MM.1S (cell line): Measurements from ENCODE around the gene INSR.
A peak's percentile ranks its signal among the peaks of the same experiment; 100 is the strongest.
"Not testable (repeated sequence)": the region's sequence is repeated elsewhere in the genome, so short reads cannot be mapped to it uniquely, and the experiment has no call there.

Experiments used
- DNase-seq: peaks from one replicate; pipeline ENCODE4 v3.0.0-alpha.2; 2015
- H2AFZ ChIP-seq: fragments of 300-600 bp; sonication (generic); 2 replicates; pipeline ENCODE4 v1.6.0; 2016; ENCODE audit warnings: antibody characterized with exemption, low read length
- H3F3A ChIP-seq: fragments of 300-600 bp; sonication (generic); 2 replicates; pipeline ENCODE4 v1.6.1; 2016; ENCODE audit warnings: mild to moderate bottlenecking, antibody characterized with exemption, low read length, moderate library complexity, mixed read lengths; ENCODE audit not compliant: insufficient read depth
- H3K27ac ChIP-seq: fragments of 300-600 bp; sonication (generic); 2 replicates; pipeline ENCODE4 v1.5.1; 2016; ENCODE audit warnings: mild to moderate bottlenecking, low read length
- H3K27me3 ChIP-seq: fragments of 300-600 bp; sonication (generic); replicated peaks from 2 replicates; pipeline ENCODE4 v1.6.0; 2016; ENCODE audit warnings: low read length; ENCODE audit not compliant: insufficient read depth
- H3K36me3 ChIP-seq: fragments of 300-600 bp; sonication (generic); replicated peaks from 2 replicates; pipeline ENCODE4 v1.6.1; 2016; ENCODE audit warnings: mild to moderate bottlenecking, low read length, mixed read lengths; ENCODE audit not compliant: insufficient read depth
- H3K4me1 ChIP-seq: fragments of 300-600 bp; sonication (generic); 2 replicates; pipeline ENCODE4 v1.6.1; 2016; ENCODE audit warnings: low read length, mixed read lengths
- H3K4me2 ChIP-seq: fragments of 300-600 bp; sonication (generic); 2 replicates; pipeline ENCODE4 v1.6.0; 2016; ENCODE audit warnings: low read depth, low read length
- H3K4me3 ChIP-seq: fragments of 300-600 bp; sonication (generic); 2 replicates; pipeline ENCODE4 v1.5.1; 2016; ENCODE audit warnings: low read length, mixed read lengths
- H3K79me2 ChIP-seq: fragments of 300-600 bp; sonication (generic); 2 replicates; pipeline ENCODE4 v1.6.1; 2016; ENCODE audit warnings: mixed run types, low read length, mixed read lengths
- H3K9ac ChIP-seq: fragments of 300-600 bp; sonication (generic); 2 replicates; pipeline ENCODE4 v1.6.1; 2016; ENCODE audit warnings: low read length, mixed read lengths
- H3K9me2 ChIP-seq: fragments of 300-600 bp; sonication (generic); replicated peaks from 2 replicates; pipeline ENCODE4 v1.6.1; 2016; ENCODE audit warnings: mild to moderate bottlenecking, low read length, mixed read lengths; ENCODE audit not compliant: insufficient read depth
- H3K9me3 ChIP-seq: fragments of 300-600 bp; sonication (generic); replicated peaks from 2 replicates; pipeline ENCODE4 v1.6.1; 2016; ENCODE audit warnings: mild to moderate bottlenecking, low read length, mixed read lengths; ENCODE audit not compliant: insufficient read depth
- H4K20me1 ChIP-seq: fragments of 300-600 bp; sonication (generic); 2 replicates; pipeline ENCODE4 v1.6.1; 2016; ENCODE audit warnings: mild to moderate bottlenecking, low read length, moderate library complexity, mixed read lengths; ENCODE audit not compliant: insufficient read depth
- EZH2 ChIP-seq: fragments of 300-600 bp; sonication (generic); optimal IDR thresholded peaks from 2 replicates; pipeline ENCODE3; 2017; ENCODE audit warnings: low read depth, mild to moderate bottlenecking, antibody characterized with exemption, low read length, mixed read lengths
- EZH2phosphoT487 ChIP-seq: fragments of 300-600 bp; sonication (generic); IDR thresholded peaks from 2 replicates; pipeline ENCODE4 v1.6.1; 2018; ENCODE audit warnings: antibody characterized with exemption, low read length
- TF ChIP-seq, protein P1 (sequence below): fragments of 300-600 bp; sonication (generic); IDR thresholded peaks from 2 replicates; pipeline ENCODE4 v1.5.1; 2016; ENCODE audit warnings: antibody characterized with exemption, low read length, mixed read lengths

INSR gene

DNA sequence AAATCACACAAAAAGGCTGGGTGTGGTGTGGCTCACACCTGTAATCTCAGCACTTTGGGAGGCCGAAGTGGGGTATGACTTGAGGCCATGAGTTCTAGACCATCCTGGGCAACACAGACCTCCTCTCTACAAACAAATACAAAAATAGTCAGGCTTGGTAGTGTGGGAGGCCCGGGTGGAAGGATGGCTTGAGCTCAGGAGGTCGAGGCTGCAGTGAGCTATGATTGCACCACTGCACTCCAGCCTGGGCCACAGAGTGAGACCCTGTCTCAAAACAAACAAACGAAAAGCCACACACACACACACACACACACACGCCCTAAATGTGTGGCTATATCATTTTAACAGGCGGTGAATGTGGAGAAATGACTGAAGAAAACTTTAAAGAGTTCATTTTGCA lies 225.6 kb downstream of the INSR start:
- Histone ChIP-seq H3K79me2 (peaks cover 20% of the 10 kb centered on the region), H2AFZ (peak overlapping the region; percentile 73; the same call in 1 of the 2 replicates), H3K9me2 (no peaks in the 10 kb centered on the region), H3K27me3 (peaks cover 13% of the 10 kb centered on the region; the same call in 1 of the 2 replicates), H3K36me3 (peaks cover 12% of the 10 kb centered on the region), H3F3A (0 out of 2 replicates have a peak, but pooled peaks cover 6% of the 10 kb centered on the region), H3K4me1 (peaks cover 4% of the 10 kb centered on the region; the same call in 1 of the 2 replicates), H3K4me2 (peak overlapping the region; percentile 53), H3K27ac (no peak overlapping the region), H4K20me1 (no peaks in the 10 kb centered on the region), H3K9ac (no peak overlapping the region), H3K9me3 (no peaks in the 10 kb centered on the region), H3K4me3 (peak overlapping the region; percentile 29; the same call in 1 of the 2 replicates)
- no peak for DNase-seq
- TF ChIP-seq EZH2: no peak
- TF ChIP-seq, protein P1, sequence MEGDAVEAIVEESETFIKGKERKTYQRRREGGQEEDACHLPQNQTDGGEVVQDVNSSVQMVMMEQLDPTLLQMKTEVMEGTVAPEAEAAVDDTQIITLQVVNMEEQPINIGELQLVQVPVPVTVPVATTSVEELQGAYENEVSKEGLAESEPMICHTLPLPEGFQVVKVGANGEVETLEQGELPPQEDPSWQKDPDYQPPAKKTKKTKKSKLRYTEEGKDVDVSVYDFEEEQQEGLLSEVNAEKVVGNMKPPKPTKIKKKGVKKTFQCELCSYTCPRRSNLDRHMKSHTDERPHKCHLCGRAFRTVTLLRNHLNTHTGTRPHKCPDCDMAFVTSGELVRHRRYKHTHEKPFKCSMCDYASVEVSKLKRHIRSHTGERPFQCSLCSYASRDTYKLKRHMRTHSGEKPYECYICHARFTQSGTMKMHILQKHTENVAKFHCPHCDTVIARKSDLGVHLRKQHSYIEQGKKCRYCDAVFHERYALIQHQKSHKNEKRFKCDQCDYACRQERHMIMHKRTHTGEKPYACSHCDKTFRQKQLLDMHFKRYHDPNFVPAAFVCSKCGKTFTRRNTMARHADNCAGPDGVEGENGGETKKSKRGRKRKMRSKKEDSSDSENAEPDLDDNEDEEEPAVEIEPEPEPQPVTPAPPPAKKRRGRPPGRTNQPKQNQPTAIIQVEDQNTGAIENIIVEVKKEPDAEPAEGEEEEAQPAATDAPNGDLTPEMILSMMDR: no peak
- no peak for TF ChIP-seq EZH2phosphoT487

DNA sequence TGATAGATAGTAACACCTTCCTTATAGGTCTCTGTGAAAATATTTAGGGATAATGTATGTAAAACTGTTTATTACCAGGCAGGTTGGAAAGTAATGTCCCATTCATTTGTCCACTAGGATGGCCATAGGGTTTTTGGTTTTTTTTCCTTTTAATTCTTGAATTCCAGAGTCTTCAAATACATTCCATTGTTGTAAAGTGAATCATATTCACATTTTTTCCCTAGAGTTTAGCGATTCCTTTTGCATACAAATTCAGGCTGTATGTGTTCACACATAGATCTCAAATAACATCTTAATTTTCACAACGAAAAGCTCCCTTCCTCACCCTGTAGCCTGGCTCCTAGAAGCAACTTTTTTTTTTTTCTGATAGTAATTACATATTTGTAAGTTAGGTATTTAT lies 226.5 kb downstream of the INSR start:
- H3K9ac ChIP-seq: no peak overlapping the region
- no peak overlapping the region for H3K27ac ChIP-seq
- H3K79me2 ChIP-seq: peaks cover 20% of the 10 kb centered on the region
- H3K4me3 ChIP-seq: no peak overlapping the region
- H3K4me2 ChIP-seq: no peak overlapping the region
- TF ChIP-seq EZH2: no peak
- TF ChIP-seq, protein P1: no peak
- no peak for TF ChIP-seq EZH2phosphoT487
- peaks cover 9% of the 10 kb centered on the region for H3K36me3 ChIP-seq
- no peaks in the 10 kb centered on the region for H3K9me2 ChIP-seq
- H4K20me1 ChIP-seq: no peaks in the 10 kb centered on the region
- H3K4me1 ChIP-seq: peaks cover 4% of the 10 kb centered on the region; the same call in 1 of the 2 replicates
- H3K27me3 ChIP-seq: peaks cover 17% of the 10 kb centered on the region; the same call in 1 of the 2 replicates
- no peak for DNase-seq
- no peak overlapping the region for H2AFZ ChIP-seq
- H3K9me3 ChIP-seq: no peaks in the 10 kb centered on the region
- H3F3A ChIP-seq: 0 out of 2 replicates have a peak, but pooled peaks cover 6% of the 10 kb centered on the region

DNA sequence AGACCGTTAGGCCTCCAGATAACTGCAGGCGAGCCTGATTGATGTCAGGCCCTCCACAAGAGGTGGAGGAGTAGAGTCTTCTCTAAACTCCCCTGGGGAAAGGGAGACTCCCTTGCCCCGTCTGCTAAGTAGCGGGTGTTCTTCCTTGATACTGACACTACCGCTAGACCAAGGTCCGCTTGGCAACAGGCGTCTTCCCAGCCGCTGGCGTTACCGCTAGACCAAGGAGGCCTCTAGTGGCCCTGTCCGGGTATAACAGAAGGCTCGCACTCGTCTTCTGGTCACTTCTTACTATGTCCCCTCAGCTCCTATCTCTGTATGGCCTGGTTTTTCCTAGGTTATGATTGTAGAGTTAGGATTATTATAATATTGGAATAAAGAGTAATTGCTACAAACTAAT lies 227.1 kb downstream of the INSR start:
- not testable (repeated sequence) for H3K4me1 ChIP-seq, H4K20me1 ChIP-seq, H2AFZ ChIP-seq, DNase-seq, H3K9ac ChIP-seq, H3K9me2 ChIP-seq, H3K27ac ChIP-seq, H3K9me3 ChIP-seq, H3K36me3 ChIP-seq, H3K4me3 ChIP-seq, H3K4me2 ChIP-seq, H3F3A ChIP-seq
- peaks cover 20% of the 10 kb centered on the region for H3K79me2 ChIP-seq
- TF ChIP-seq, protein P1: peak; percentile 22; the same call in 1 of the 2 replicates
- H3K27me3 ChIP-seq: peaks cover 17% of the 10 kb centered on the region; the same call in 1 of the 2 replicates
